ENCODE results near the gene GALNT15.

GALNT15 gene

DNA sequence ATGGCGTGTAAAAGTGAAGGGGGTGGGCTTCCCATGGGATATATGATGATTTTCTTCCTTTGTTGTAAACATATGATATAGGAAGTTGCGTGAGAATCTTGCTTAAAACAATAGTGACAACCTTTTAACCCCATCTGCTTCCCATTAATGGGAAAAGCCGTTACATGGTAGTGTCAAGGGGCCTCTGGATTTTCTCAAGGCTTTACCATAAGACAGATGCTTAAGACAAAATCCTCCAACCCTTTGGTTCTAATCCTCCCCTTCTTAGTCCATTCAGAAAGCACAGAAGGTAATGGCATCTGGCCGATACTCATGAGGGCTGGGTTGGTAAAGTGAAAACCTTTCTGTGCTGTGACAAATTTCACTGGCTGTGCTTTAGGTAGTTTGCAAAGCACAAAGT is 65.3 kb downstream of the GALNT15 start:
- H3K27ac ChIP-seq = no peak overlapping the region; the same call in 1 of the 2 replicates
- TF ChIP-seq CTCF (conservative IDR thresholded peaks at IDR 0.05) (no peak), ZFX (IDR thresholded peaks at IDR 0.05) (no peak)

- no peak for TF ChIP-seq CTCF (conservative IDR thresholded peaks at IDR 0.05)
- TF ChIP-seq ZFX (IDR thresholded peaks at IDR 0.05) = no peak
- H3K27ac ChIP-seq = no peak overlapping the region
Measured at GRCh38 chr3:16240229-16241023, 65.9 kb downstream of the GALNT15 start.

DNA sequence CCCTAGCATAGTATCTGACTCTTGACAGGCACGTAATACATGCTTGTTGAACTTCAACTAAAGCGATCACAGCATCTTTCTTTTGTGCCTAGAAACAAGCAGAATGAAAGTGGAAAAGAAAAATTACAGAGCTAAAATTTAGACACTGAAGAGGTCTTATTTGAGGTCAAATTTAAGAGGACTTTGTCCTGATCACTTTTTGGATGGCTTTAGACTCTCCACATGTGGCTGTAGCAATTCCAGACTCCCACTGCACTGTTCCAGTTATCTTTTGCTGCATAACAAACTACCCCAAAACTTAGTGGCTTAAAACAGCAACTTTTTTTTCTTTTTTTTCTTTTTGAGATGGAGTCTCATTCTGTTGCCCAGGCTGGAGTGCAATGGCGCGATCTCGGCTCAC is 66.7 kb downstream of the GALNT15 start:
- no peak overlapping the region for H3K27ac ChIP-seq
- TF ChIP-seq CTCF (conservative IDR thresholded peaks at IDR 0.05) = no peak
- TF ChIP-seq ZFX (IDR thresholded peaks at IDR 0.05) = no peak

DNA sequence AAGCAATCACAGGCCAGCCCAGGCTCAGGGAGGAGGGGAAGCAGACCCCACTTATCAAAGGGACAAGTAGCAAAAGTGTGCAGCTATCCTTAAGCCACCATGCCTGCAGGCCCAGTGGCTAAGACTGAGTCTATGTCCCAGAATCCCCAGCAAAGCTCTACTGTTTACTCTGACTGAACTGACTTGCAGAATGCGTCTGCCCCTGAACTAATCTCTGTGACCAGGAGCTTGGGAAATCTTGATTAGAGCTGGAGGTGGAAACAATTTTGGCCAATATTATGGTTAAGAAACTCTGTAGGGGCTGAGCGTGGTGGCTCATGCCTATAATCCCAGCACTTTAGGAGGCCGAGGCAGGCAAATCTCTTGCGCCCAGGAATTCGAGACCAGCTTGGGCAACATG is 67.7 kb downstream of the GALNT15 start:
- TF ChIP-seq CTCF (conservative IDR thresholded peaks at IDR 0.05) = no peak
- no peak for TF ChIP-seq ZFX (IDR thresholded peaks at IDR 0.05)
- H3K27ac ChIP-seq = no peak overlapping the region

- TF ChIP-seq CTCF (conservative IDR thresholded peaks at IDR 0.05) (no peak), ZFX (IDR thresholded peaks at IDR 0.05) (no peak)
- no peak overlapping the region for H3K27ac ChIP-seq
Measured at GRCh38 chr3:16243706-16244490, 69.4 kb downstream of the GALNT15 start.

DNA sequence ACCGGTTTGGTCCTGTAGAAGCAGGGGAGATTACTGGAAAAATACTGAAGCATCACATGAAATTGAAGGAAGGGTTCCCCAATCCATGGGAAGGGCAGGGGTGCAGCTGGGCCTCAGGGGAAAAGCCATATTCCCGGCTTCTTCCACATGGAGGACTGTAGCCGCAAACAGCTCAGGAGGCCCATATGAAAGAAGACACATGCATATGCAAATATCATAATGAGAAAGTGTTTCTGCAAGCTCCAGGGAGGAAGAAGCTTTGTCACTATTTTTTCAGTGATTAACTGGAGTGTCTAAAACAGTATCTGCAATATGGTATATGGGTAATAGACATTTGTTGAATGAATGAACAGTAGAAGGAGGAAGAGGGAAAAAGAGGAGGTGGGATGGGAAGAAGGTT is 71.1 kb downstream of the GALNT15 start:
- TF ChIP-seq CTCF (conservative IDR thresholded peaks at IDR 0.05) = no peak
- no peak for TF ChIP-seq ZFX (IDR thresholded peaks at IDR 0.05)
- H3K27ac ChIP-seq = no peak overlapping the region
